NCI-H2227 (cell line): ENCODE results near the gene ITGB5.
A peak's percentile ranks its signal among the peaks of the same experiment; 100 is the strongest.
"Not testable (repeated sequence)": the region's sequence is repeated elsewhere in the genome, so short reads cannot be mapped to it uniquely, and the experiment has no call there.

Experiments used
- DNase-seq: peaks from one replicate; lab custom pipeline; 2025; ENCODE audit not compliant: unreplicated experiment; lab: John Stamatoyannopoulos, UW

ITGB5 gene

DNA sequence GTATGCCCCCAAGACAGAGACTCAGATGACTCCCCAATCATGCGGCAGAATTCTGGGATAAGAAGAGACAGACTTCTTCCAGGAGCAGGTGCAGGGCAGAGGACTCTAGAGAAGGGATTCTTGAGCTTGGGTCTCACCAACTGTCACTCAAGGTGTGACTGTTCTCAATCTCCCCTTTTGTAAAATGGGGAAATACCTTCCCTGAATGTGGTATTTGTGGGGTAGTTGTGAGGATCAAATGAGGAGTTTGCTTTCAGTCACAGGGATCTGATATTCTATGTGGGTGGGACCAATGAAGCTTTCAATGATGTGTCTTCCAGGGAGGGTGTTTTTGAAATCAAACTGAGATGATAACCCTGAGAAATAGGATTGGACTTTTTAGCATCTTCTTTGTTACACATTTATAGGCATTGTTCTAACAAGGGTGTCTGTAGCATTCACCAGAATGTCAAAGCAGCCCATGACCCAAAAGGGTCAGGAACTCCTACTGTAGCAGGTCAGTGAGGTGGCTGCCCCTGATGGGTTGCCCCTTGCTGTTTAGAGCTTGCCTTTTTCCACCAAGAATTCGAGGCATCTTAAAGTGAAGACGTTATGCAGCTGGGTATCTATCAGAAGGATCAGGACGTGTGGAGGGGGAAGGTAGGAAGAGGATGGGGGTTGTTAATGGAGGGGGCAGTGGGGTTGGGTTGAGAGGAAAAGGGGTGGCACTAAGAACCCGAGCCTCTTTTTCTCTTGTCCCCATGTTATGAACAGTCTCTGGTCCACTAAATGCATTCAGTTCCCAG, 128.1 kb downstream of the ITGB5 start:
- no peak for DNase-seq

DNA sequence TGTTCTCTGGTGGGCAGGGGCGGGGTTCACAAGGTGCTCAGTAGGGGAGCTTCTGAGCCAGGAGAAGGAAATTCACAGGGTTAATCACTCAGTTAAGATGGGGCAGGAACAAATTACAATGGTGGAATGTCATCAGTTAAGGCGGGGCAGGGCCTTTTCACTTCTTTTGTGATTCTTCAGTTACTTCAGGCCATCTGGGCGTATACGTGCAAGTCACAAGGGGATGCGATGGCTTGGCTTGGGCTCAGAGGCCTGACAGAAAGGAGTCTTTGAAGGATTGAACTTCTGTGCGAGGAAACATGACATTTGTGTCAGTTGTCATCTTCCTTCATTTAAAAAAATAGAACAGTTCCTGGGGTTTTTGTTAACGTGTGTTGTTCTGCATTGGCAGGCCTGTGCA, 129.2 kb downstream of the ITGB5 start:
- DNase-seq = not testable (repeated sequence)

DNA sequence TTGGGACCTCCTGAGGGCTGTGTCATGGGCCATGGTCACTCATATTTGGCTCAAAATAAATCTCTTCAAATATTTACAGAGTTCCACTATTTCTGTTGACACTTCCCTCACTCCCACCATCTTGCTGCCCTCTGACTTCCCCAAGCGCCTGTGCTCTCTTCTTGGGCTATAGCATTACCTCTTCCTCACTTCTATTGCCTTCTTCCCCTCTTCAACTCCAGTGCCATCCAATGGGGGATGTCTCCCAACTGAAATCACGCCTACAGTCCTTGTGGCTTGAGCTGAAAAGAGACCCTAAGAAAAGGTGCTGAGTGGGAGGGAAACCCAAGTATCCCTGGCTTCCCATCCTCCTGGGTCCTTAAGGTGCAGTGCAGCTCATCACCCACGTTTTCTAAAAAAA, 135.1 kb downstream of the ITGB5 start:
- no peak for DNase-seq

DNA sequence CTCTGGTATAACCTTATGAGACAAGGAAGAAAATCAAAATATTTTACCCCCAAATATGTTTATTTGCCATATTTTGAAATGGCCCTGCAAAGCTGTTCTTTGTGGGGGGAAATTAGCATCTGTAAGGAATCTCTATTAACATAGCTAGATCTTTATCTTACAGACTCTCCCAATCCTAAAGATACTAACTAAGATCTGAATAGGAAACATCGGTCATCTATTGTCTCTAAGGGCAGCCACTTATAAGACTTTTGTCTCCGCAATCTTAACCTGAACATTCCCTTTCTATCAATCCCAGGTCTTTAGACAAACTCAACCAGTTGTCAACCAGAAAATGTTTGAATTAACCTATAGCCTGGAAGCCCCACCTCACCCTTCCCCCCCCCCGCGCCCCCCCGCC, 135.7 kb downstream of the ITGB5 start:
- DNase-seq = no peak

DNA sequence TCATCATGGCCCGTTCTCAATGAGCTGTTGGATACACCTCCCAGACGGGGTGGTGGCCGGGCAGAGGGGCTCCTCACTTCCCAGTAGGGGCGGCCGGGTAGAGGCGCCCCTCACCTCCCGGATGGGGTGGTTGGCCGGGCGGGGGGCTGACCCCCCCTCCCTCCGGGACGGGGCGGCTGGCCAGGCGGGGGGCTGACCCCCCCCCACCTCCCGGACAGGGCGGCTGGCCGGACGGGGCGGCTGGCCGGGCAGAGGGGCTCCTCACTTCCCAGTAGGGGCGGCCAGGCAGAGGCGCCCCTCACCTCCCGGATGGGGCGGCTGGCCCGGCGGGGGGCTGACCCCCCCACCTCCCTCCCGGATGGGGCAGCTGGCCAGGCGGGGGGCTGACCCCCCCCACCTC, 137.3 kb downstream of the ITGB5 start:
- not testable (repeated sequence) for DNase-seq

DNA sequence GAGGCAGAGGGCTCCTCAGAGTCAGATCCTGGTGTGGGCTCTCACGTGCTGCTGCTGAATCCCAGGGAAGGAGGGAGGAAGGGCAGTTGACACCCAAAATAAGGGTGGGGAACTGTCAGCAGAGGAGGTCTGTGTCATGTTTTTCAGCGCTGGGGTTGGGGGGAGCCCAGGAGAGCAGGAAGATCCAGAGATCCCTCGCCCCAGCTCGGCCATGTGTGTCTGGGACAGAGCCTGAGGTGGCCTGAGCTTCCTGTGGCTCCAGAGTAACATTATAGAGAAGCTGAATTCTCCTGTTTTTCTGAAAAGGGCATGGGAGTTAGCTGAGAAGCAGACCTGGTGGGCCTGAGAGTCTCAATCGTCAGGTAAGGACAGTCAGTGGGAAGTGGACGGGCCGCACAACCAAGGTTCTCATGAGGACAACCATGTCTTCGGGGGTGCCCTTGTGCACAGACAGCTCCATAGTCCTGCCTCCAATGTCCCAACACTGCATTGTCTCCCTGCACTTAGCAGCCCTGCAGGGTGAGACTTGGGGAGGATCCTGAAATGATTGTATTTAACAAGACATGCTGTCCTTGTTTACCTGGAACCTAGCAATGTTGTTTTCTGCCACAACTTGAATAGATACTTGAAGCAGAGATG, 138.5 kb downstream of the ITGB5 start:
- no peak for DNase-seq

DNA sequence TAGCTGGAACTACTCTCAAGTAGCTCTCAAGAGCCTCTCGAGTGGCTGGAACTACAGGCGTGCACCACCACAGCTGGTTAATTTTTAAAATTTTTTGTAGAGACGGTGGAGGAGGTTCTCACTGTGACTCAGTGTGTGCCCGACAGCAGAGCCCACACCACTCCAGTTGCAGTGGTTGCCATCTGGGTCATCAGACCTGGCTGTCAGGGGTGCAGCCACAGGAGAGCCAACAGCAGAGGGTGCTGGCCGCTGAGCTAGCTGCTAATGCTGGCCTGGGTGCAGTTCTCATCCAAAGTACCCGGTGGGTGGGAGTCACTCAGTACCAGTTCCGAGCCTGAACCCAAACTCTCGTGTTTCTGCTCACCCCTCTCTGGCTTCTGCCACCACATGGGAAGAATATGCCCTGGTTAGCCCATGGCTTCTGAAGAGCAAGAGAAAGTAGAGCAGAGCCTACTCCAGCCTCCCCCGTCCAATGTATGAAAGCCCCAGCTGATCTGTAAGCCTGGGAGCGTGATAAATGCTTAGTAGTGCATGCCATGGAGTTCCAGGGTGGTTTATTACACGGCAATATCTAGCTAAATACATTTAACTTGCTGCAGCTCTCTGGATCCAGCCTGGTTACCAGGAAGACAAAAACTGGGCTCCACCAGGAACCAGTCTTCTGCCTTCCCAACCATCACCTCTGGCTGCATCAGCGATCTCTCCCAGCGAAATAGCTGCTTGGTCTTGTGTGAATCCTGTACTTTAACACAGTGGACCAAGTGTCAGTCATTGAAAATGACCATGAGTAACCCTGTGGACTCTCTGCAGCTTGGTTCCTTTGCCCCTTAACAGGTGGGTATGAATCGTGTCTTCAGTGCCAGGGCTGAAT, 139.8 kb downstream of the ITGB5 start:
- no peak for DNase-seq

DNA sequence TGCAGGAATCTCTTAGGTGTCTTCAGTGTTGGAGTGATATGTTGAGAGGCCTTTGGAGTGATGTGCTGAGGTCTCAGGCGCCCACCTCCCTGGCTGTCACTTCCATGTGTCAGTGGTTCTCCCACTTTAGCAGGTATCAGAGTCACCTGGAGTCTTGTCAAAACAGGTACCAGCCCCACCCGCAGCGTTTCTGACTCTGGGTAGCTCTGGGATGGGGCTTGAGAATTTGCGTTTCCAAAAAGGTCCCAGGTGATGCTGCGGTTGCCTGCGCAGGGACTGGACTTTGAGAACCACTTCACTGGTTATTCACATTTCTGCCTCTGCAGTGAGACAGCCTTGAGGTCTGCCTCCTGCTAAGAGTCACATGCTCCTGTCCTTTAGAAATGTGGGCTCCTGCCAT, 141.4 kb downstream of the ITGB5 start:
- DNase-seq = no peak

DNA sequence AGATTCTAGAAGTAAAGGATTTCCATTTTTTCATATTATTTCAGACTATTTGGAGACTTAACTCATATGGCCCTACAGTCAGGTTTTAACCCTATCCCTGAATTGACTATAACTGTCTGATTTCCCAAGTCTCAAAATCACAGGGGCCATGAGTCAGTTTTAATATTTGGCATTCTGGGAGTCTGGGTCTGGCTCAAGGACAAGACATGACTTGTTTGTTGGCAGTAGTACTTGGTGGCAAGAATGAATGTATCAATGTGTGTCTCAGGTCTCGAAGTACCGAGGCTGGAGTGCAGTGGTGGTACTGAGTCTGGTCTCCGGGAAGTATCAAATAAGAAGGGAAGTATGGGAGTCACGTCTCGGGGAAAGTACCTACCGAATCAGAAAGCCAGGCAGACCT, 146.1 kb downstream of the ITGB5 start:
- DNase-seq = no peak

DNA sequence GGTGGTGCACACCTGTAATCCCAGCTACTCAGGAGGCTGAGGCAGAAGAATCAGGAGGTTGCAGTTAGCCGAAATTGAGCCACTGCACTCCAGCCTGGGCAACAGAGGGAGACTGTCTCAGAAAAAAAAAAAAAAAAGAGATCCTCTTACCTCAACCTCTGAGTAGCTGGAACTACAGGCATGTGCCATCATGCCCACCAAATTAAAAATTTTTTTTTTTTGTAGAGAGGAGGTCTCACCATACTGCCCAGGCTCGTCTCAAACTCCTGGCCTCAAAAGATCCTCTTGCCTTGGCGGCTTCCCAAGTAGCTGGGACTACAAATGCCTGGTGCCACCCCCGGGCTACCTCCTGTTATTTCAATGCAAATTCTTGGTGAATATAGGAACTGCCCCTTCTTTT, 155.4 kb downstream of the ITGB5 start:
- DNase-seq = no peak

DNA sequence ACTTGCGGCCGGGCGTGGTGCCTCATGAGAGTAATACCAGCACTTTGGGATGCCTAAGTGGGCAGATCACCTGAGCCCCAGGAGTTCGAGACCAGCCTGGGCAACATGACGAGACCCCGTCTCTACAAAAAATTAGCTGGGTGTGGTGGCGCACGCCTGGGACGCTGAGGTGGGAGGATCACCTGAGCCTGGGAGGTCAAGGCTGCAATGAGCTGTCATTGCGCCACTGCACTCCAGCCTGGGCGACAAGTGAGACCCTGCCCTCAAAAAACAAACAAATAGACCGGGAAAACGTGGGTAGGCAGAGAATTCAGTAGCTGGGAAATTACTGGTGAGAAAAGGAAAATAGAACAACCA, 156.2 kb downstream of the ITGB5 start:
- DNase-seq = no peak

DNA sequence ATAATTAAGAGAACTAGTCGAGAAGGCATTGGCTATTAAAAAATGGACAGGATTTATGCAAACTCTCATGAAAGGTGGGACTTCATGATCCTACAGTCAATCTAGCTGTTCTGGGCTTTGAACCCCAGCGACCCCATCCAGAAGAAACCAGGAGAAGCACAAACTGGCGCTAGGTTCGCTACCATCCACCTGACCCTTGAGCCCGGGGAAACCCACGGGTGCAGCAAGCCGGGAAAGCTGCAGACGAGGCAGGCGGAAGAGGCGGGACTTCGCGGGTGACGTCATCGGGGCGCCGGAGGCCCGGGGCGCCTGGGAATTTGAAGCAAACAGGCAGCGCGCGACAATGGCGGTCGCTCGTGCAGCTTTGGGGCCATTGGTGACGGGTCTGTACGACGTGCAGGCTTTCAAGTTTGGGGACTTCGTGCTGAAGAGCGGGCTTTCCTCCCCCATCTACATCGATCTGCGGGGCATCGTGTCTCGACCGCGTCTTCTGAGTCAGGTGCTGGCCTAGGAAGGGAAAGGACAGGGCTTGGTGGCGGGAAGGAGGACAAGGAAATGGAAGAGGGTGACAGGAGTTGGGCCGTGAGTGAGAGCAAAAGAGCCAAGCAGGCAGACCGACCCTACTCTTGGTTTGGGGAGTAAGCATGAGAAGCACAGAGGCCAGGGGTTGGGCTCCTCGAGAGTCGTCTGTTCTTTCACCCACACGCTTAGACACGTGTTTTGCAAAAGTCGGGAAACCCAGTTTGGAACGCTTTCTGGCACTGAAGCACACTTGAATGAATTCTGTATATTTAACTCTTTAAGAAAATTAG, 156.8 kb downstream of the ITGB5 start, which contains the start of gene UMPS:
Gene UMPS (plus strand): TSS at position 324 of the 812 bp plus-strand sequence. CDS start 20 bp downstream, at position 344.
- peak; percentile 88 for DNase-seq

DNA sequence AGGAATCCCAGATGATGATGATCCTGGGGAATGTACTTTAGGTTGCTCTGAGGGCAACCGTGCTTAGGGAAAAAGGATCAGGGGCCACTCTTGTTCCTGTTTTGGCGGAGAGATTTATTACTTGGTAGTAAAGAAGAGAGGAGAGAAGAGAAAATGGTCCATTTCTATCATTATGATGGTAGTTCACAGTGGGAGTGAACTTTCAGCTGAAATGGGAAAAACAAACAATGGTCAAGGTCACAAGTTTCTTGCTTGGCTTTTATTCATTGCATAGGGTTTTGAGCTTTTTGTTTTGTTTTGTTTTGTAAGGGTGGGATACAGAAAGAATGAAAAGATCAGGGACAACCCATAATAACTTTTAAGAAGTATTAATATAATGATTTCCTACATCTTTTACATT, 164.6 kb downstream of the ITGB5 start:
- DNase-seq = no peak

DNA sequence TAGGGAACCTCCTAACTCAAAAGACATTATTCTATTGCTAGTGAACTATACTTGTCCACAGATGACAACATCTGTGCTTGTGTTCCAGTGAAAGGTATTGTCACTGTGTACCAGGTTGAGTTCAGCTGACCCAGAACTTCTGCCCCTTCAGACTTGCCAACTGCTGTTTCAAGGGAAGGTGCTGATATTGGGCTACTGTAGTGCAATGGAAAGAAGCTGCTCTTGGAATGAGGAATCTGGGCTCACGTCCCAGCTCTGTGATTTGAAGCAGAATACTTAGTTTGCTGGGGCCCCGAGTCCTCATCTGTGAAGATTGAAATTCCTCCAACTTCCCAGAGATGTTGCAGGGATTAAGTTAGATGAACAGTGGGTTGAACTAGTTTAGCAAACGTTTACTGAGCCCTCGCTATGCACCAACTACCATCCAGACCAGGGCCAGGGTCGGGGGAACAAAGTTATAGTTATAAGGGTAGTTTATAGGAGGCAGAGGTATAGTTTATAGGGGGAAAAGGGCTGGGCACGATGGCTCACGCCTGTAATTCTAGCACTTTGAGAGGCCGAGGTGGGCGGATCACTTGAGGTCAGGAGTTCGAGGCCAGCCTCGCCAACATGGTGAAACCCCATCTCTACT, 172.8 kb downstream of the ITGB5 start:
- no peak for DNase-seq
